Thyroid gland (tissue), 4 donors: ENCODE results near the gene RIPK4.

Experiments used
- POLR2A ChIP-seq, 2 donors: fragments of 450-650 bp; IDR thresholded peaks; one replicate each; pipeline ENCODE4 v1.6.1; 2017; ENCODE audit warnings: antibody characterized with exemption in 2 of 2, mild to moderate bottlenecking in 2 of 2, moderate library complexity in 1 of 2
- TF ChIP-seq, protein P1 (sequence below), 6 experiments: fragments of 200-600 bp in 3 of 6; fragments of 450-650 bp in 3 of 6; sonication (generic) in 3 of 6; IDR thresholded peaks; one replicate each; pipeline ENCODE4 v1.5.1; 2016 to 2019; ENCODE audit warnings: antibody characterized with exemption in 6 of 6, mild to moderate bottlenecking in 2 of 6, inconsistent platforms in 1 of 6, moderate library complexity in 1 of 6

GRCh38 chr21:41750051-41750450 lies 16.8 kb downstream of the RIPK4 start:
- TF ChIP-seq, protein P1, sequence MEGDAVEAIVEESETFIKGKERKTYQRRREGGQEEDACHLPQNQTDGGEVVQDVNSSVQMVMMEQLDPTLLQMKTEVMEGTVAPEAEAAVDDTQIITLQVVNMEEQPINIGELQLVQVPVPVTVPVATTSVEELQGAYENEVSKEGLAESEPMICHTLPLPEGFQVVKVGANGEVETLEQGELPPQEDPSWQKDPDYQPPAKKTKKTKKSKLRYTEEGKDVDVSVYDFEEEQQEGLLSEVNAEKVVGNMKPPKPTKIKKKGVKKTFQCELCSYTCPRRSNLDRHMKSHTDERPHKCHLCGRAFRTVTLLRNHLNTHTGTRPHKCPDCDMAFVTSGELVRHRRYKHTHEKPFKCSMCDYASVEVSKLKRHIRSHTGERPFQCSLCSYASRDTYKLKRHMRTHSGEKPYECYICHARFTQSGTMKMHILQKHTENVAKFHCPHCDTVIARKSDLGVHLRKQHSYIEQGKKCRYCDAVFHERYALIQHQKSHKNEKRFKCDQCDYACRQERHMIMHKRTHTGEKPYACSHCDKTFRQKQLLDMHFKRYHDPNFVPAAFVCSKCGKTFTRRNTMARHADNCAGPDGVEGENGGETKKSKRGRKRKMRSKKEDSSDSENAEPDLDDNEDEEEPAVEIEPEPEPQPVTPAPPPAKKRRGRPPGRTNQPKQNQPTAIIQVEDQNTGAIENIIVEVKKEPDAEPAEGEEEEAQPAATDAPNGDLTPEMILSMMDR (IDR thresholded peaks at IDR 0.05): no peak
- no peak for TF ChIP-seq POLR2A (IDR thresholded peaks at IDR 0.05)
